Measurements from ENCODE around the gene RNF150. TPM values are rescaled to one million over a fixed set of nuclear protein-coding genes. Genes with fewer than 3 reads are reported as not detected.
"Not testable (repeated sequence)": the region's sequence is repeated elsewhere in the genome, so short reads cannot be mapped to it uniquely, and the experiment has no call there.

RNF150 gene
- total RNA-seq, 1 donor from 2014 or later: 0.07 TPM

GRCh38 chr4:141078871-141079270 is 54.4 kb downstream of the RNF150 start:
- DNase-seq (ENCODE audit: low read depth, low spot score): no peak

GRCh38 chr4:141077611-141078225 is 55.6 kb downstream of the RNF150 start:
- DNase-seq (ENCODE audit: low read depth, low spot score): no peak

- no peak for DNase-seq (ENCODE audit: low read depth, low spot score)
Measured at GRCh38 chr4:141075553-141075952, 57.7 kb downstream of the RNF150 start.

- no peak for DNase-seq (ENCODE audit: low read depth, low spot score)
Measured at GRCh38 chr4:141074098-141074878, 59.0 kb downstream of the RNF150 start.

GRCh38 chr4:141066690-141067089 is 66.6 kb downstream of the RNF150 start:
- no peak for DNase-seq (ENCODE audit: low read depth, low spot score)

GRCh38 chr4:141065872-141066271 is 67.4 kb downstream of the RNF150 start:
- DNase-seq (ENCODE audit: low read depth, low spot score): no peak

GRCh38 chr4:141062651-141063050 is 70.6 kb downstream of the RNF150 start:
- no peak for DNase-seq (ENCODE audit: low read depth, low spot score)

- DNase-seq (ENCODE audit: low read depth, low spot score): no peak
Measured at GRCh38 chr4:141058591-141059512, 74.4 kb downstream of the RNF150 start.

- no peak for DNase-seq (ENCODE audit: low read depth, low spot score)
Measured at GRCh38 chr4:141057582-141057981, 75.7 kb downstream of the RNF150 start.

- DNase-seq (ENCODE audit: low read depth, low spot score): no peak
Measured at GRCh38 chr4:141056473-141056872, 76.8 kb downstream of the RNF150 start.

- no peak for DNase-seq (ENCODE audit: low read depth, low spot score)
Measured at GRCh38 chr4:141054446-141054845, 78.8 kb downstream of the RNF150 start.

GRCh38 chr4:141050999-141051398 is 82.3 kb downstream of the RNF150 start:
- not testable (repeated sequence) for DNase-seq (ENCODE audit: low read depth, low spot score)

GRCh38 chr4:141047228-141047884 is 85.9 kb downstream of the RNF150 start:
- no peak for DNase-seq (ENCODE audit: low read depth, low spot score)

GRCh38 chr4:141046255-141046654 is 87.0 kb downstream of the RNF150 start:
- DNase-seq (ENCODE audit: low read depth, low spot score): no peak

GRCh38 chr4:141045848-141046247 is 87.4 kb downstream of the RNF150 start:
- no peak for DNase-seq (ENCODE audit: low read depth, low spot score)

GRCh38 chr4:141041021-141041476 is 92.2 kb downstream of the RNF150 start:
- no peak for DNase-seq (ENCODE audit: low read depth, low spot score)

GRCh38 chr4:141039156-141039555 is 94.1 kb downstream of the RNF150 start:
- no peak for DNase-seq (ENCODE audit: low read depth, low spot score)

- no peak for DNase-seq (ENCODE audit: low read depth, low spot score)
Measured at GRCh38 chr4:141038428-141038827, 94.8 kb downstream of the RNF150 start.

- no peak for DNase-seq (ENCODE audit: low read depth, low spot score)
Measured at GRCh38 chr4:141037446-141037845, 95.8 kb downstream of the RNF150 start.

- DNase-seq (ENCODE audit: low read depth, low spot score): no peak
Measured at GRCh38 chr4:141036786-141037185, 96.5 kb downstream of the RNF150 start.

- no peak for DNase-seq (ENCODE audit: low read depth, low spot score)
Measured at GRCh38 chr4:141035920-141036319, 97.3 kb downstream of the RNF150 start.
